A549 treated with AZD9567 at 1 μM for 4 hours (cell line): ENCODE data around the gene WFDC11. TPM values are rescaled to one million over a fixed set of nuclear protein-coding genes. Genes with fewer than 3 reads are reported as not detected.

Experiments
- total RNA-seq: library from RNA; stranded (reverse); fragments of 200-300 nt; extraction: Qiagen RNA extraction; gene quantifications from 5 replicates; pipeline ENCODE4 v1.2.3, GENCODE V29; 2022; ENCODE audit not compliant: insufficient read depth

WFDC11 gene
- total RNA-seq = not detected in 5 replicates

DNA sequence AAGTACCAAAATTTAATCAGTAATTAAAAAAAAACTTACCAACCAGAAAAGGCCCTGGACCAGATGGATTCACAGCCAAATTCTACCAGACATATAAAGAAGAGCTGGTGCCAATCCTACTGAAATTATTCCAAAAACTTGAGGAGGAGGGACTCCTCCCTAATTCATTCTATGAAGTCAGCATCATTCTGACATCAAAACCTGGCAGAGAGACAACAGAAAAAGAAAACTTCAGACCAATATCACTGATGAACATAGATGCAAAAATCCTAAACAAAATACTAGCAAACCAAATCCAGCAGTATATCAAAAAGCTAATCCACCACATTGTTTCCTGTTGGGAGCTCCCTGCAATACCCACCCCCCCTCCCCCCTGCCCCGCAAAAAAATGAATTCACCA is at the start of gene WFDC11:
TSS of gene WFDC11 (minus strand) at position 101 of the 400 bp plus-strand sequence. CDS start 19,639 bp downstream, outside the sequence.

DNA sequence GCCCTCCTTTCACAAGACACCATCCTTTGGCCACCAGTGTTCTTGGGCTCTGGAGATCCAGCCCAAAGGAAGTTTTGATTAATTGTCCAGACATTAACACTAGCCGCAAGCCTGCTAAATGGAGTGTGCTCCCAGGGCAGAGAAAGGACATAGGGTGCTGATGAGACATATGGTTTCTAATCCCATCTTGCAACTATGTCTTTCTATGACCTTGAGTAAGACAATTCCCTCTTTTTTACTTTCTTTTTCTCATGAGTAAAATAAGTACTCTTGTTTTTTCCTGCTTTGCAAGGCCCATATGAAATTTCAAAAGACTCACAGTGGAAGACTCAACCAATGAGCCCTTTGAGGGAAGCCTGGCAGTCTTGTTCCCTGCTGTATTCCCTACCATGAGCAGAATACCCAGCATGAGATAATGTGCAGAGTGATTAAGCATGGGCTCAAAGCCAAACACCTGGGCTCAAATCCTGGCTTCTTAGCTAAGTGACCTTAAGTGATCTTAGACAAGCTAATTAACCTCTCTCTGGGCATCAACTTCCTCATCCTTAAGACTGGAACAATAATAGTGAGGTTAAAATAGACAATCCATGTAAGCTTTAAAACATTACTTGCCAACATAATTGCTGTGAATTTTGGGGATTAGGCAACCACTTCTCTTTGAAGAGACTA is 35.1 kb upstream of the WFDC11 start, which contains the start of gene WFDC10B:
TSS of gene WFDC10B (minus strand) at position 51 of the 669 bp plus-strand sequence. CDS start 19,027 bp downstream, outside the sequence.

DNA sequence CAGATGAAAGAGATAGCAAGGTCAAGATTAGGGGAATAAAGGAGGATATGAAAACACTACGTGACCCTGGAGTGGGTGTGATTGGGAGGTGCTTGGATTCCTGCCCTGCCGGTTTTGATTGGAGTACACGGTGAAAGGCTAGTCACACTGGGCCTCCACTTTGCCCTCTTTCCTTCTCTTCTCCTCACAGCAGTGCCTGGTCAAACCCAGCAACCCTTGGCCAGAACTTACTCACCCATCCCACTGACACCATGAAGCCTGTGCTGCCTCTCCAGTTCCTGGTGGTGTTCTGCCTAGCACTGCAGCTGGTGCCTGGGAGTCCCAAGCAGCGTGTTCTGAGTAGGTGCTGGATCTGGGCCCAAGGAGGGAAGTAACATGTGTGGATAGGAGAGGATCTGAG is 31.8 kb upstream of the WFDC11 start, which contains the start of gene WFDC13:
TSS of gene WFDC13 (plus strand) at position 166 of the 400 bp plus-strand sequence. CDS start at position 252, 86 bp downstream.

DNA sequence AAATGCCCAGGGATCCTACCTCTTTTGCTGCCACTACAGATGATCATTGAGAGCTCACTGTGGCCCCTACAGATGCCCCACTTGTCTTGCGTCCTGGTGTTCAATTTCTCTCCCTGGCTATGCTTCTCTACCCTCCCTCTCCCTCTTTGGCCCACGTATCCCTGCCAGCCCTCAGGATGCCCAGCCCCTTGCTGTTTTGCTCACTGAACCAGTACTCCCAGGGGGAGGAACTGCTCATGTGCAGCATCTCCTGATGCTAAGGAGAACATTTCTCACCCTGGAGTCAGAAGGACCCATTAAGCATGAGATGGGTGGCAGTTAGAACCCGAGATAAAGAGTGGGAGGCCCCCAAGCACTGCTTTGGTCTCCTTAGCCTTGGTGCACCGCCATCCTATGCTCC is 38.9 kb downstream of the WFDC11 start, which contains the start of gene WFDC9:
TSS of gene WFDC9 (minus strand) at position 101 of the 400 bp plus-strand sequence. CDS start 21,103 bp downstream, outside the sequence.

DNA sequence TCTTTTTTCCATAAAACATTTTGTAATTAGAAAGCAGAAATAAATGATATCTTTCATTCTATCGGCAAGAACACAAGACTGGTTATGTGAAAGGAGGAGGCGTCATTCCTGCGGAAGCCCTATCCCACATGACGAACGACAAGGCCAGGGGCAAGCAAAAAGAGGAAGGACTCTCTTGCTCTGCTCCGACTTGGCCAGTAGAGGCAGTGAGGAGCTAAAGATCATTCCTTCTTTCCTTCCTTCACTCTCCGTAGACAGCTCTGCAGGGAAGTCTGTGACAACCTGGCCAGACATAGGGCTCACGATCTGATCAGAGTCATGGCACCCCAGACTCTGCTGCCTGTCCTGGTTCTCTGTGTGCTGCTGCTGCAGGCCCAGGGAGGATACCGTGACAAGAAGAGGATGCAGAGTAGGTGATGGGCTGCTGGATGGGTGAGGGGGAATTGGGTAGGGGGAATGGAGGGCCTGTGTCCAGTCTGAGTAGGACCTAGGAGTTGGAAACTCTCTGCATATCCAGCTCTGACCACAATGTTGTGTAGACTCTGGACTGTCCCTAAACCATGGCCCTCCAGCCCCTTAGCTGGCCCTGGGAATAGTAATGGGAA is 40.4 kb downstream of the WFDC11 start, which contains the start of gene WFDC10A:
TSS of gene WFDC10A (plus strand) at position 244 of the 605 bp plus-strand sequence. CDS start at position 319, 75 bp downstream.

Other genes with a start within 250 kb of the WFDC11 start
- 0.71 TPM in 1 of 5 replicates, not detected in the others for gene WFDC2, start 200.5 kb downstream of the WFDC11 start, total RNA-seq
- gene SPINT3, start 154.6 kb downstream of the WFDC11 start, total RNA-seq = not detected in 5 replicates
- gene WFDC6, start 130.8 kb downstream of the WFDC11 start, total RNA-seq = not detected in 5 replicates
- not detected in 5 replicates for gene EPPIN, start 122.8 kb downstream of the WFDC11 start, total RNA-seq
- not detected in 5 replicates for gene WFDC8, start 91.0 kb downstream of the WFDC11 start, total RNA-seq
- gene WFDC10A, start 40.5 kb downstream of the WFDC11 start, total RNA-seq = not detected in 5 replicates
- gene WFDC9, start 39.0 kb downstream of the WFDC11 start, total RNA-seq = not detected in 5 replicates
- not detected in 5 replicates for gene WFDC13, start 31.8 kb upstream of the WFDC11 start, total RNA-seq
- not detected in 5 replicates for gene WFDC10B, start 34.8 kb upstream of the WFDC11 start, total RNA-seq
- gene SPINT4, start 52.1 kb upstream of the WFDC11 start, total RNA-seq = not detected in 5 replicates
- gene WFDC3, start 121.6 kb upstream of the WFDC11 start, total RNA-seq = 0.16 to 0.23 TPM in 2 of 5 replicates, not detected in the others
- 33.3 to 36.6 TPM (median 36.0 TPM) in 5 replicates for gene DNTTIP1, start 121.7 kb upstream of the WFDC11 start, total RNA-seq
- gene UBE2C, start 142.4 kb upstream of the WFDC11 start, total RNA-seq = 218 to 237 TPM (median 227 TPM) in 5 replicates
- gene TNNC2, start 157.1 kb upstream of the WFDC11 start, total RNA-seq = 0.13 to 0.29 TPM (median 0.22 TPM) in 3 of 5 replicates, not detected in the others
- gene SNX21, start 163.6 kb upstream of the WFDC11 start, total RNA-seq = 9.4 to 11.1 TPM (median 10.3 TPM) in 5 replicates
- gene ACOT8, start 187.2 kb upstream of the WFDC11 start, total RNA-seq = 14.3 to 20.5 TPM (median 19.4 TPM) in 5 replicates
- gene ZSWIM3, start 187.4 kb upstream of the WFDC11 start, total RNA-seq = 1.4 to 3.3 TPM (median 1.5 TPM) in 5 replicates
- 5.2 to 8.3 TPM (median 5.8 TPM) in 5 replicates for gene ZSWIM1, start 211.0 kb upstream of the WFDC11 start, total RNA-seq
- 0.22 to 0.46 TPM (median 0.36 TPM) in 4 of 5 replicates, not detected in the other for gene SPATA25, start 217.4 kb upstream of the WFDC11 start, total RNA-seq
- 0.95 to 1.3 TPM (median 1.1 TPM) in 4 of 5 replicates, not detected in the other for gene NEURL2, start 221.0 kb upstream of the WFDC11 start, total RNA-seq
- gene CTSA, start 221.1 kb upstream of the WFDC11 start, total RNA-seq = 102 to 120 TPM (median 111 TPM) in 5 replicates
- 1.6 to 1.9 TPM (median 1.7 TPM) in 4 of 5 replicates, not detected in the other for gene PLTP, start 241.9 kb upstream of the WFDC11 start, total RNA-seq